Neuronal stem cell (in vitro differentiated cells): Measurements from ENCODE around the gene UCP1.
A peak's percentile ranks its signal among the peaks of the same experiment; 100 is the strongest.
"Not testable (repeated sequence)": the region's sequence is repeated elsewhere in the genome, so short reads cannot be mapped to it uniquely, and the experiment has no call there.

Source experiments
- DNase-seq: peaks from one replicate; pipeline ENCODE4 v3.0.0-alpha.2; 2013; ENCODE audit warnings: low spot score
- H2AFZ ChIP-seq: one replicate; pipeline ENCODE4 v1.6.1; 2013; ENCODE audit warnings: mild to moderate bottlenecking, low read length, inconsistent platforms
- H2AK5ac ChIP-seq: 2 replicates; pipeline ENCODE4 v1.6.1; 2013; ENCODE audit warnings: low read depth, mild to moderate bottlenecking, inconsistent platforms, low read length, moderate library complexity, mixed read lengths
- H2BK120ac ChIP-seq: 2 replicates; pipeline ENCODE4 v1.6.1; 2013; ENCODE audit warnings: low read depth, mild to moderate bottlenecking, inconsistent platforms, low read length, moderate library complexity, mixed read lengths
- H2BK12ac ChIP-seq: one replicate; pipeline ENCODE4 v1.6.1; 2013; ENCODE audit warnings: low read length, inconsistent platforms
- H2BK15ac ChIP-seq: 2 replicates; pipeline ENCODE4 v1.6.1; 2013; ENCODE audit warnings: mild to moderate bottlenecking, low read length, inconsistent platforms, mixed read lengths
- H2BK5ac ChIP-seq: one replicate; pipeline ENCODE4 v1.6.1; 2013; ENCODE audit warnings: inconsistent platforms, mild to moderate bottlenecking, low read length, moderate library complexity
- H3K14ac ChIP-seq: one replicate; pipeline ENCODE4 v1.6.1; 2013; ENCODE audit warnings: low read length, inconsistent platforms
- H3K18ac ChIP-seq: 2 replicates; pipeline ENCODE4 v1.6.1; 2013; ENCODE audit warnings: low read length, inconsistent platforms
- H3K23ac ChIP-seq: 2 replicates; pipeline ENCODE4 v1.6.1; 2013; ENCODE audit warnings: low read depth, mild to moderate bottlenecking, mixed read lengths, low read length, inconsistent platforms; ENCODE audit not compliant: poor library complexity
- H3K27ac ChIP-seq: replicated peaks from 3 replicates; pipeline ENCODE4 v1.5.1; 2013; ENCODE audit warnings: low read length, inconsistent platforms
- H3K27me3 ChIP-seq, 3 experiments: 2 replicates each; pipeline ENCODE4 v1.6.1; 2013; ENCODE audit warnings: low read length in 3 of 3, mild to moderate bottlenecking in 2 of 3, inconsistent platforms in 1 of 3, low read depth in 1 of 3, mixed read lengths in 1 of 3, moderate library complexity in 1 of 3; ENCODE audit not compliant: control insufficient read depth in 3 of 3, insufficient read depth in 3 of 3
- H3K36me3 ChIP-seq, 2 donors: replicated peaks in 1 of 2; 2 replicates each; pipeline ENCODE4 v1.6.1; 2013; ENCODE audit warnings: low read length in 2 of 2; ENCODE audit not compliant: control insufficient read depth in 2 of 2, insufficient read depth in 2 of 2
- H3K4ac ChIP-seq: 2 replicates; pipeline ENCODE4 v1.6.1; 2013; ENCODE audit warnings: inconsistent platforms, mild to moderate bottlenecking, low read length, moderate library complexity
- H3K4me1 ChIP-seq, 2 donors: 1 replicate in 1 of 2; 2 replicates in 1 of 2; pipeline ENCODE4 v1.6.1; 2013; ENCODE audit warnings: low read length in 2 of 2, low read depth in 1 of 2; ENCODE audit not compliant: control insufficient read depth in 2 of 2, insufficient read depth in 1 of 2
- H3K4me2 ChIP-seq: one replicate; pipeline ENCODE4 v1.6.1; 2013; ENCODE audit warnings: mild to moderate bottlenecking, low read length, inconsistent platforms; ENCODE audit not compliant: insufficient read depth, poor library complexity, severe bottlenecking
- H3K4me3 ChIP-seq, 2 donors: 2 replicates each; pipeline ENCODE4 v1.5.1; 2013; ENCODE audit warnings: low read length in 2 of 2, mild to moderate bottlenecking in 2 of 2, inconsistent platforms in 1 of 2, moderate library complexity in 1 of 2
- H3K79me1 ChIP-seq: one replicate; pipeline ENCODE4 v1.6.1; 2013; ENCODE audit warnings: low read depth, mild to moderate bottlenecking, inconsistent platforms, low read length, moderate library complexity
- H3K9ac ChIP-seq: one replicate; pipeline ENCODE4 v1.6.1; 2013; ENCODE audit warnings: mild to moderate bottlenecking, low read depth, low read length, inconsistent platforms; ENCODE audit not compliant: poor library complexity
- H3K9me3 ChIP-seq, 2 donors: replicated peaks in 1 of 2; 2 replicates each; pipeline versions ENCODE3 to v1.6.1; 2013; ENCODE audit warnings: low read length in 2 of 2, mild to moderate bottlenecking in 2 of 2, inconsistent platforms in 1 of 2, low read depth in 1 of 2, mixed read lengths in 1 of 2, moderate library complexity in 1 of 2; ENCODE audit not compliant: control insufficient read depth in 2 of 2, insufficient read depth in 1 of 2
- H4K8ac ChIP-seq: one replicate; pipeline ENCODE4 v1.6.1; 2013; ENCODE audit warnings: low read depth, mild to moderate bottlenecking, inconsistent platforms, low read length, moderate library complexity
- H4K91ac ChIP-seq: one replicate; pipeline ENCODE4 v1.6.1; 2013; ENCODE audit warnings: low read length, low read depth, mild to moderate bottlenecking, inconsistent platforms; ENCODE audit not compliant: poor library complexity
- WGBS, 2 donors: extraction: QIAGEN DNeasy Blood & Tissue Kit; methylation state at CpG; one replicate each; pipeline ENCODE4 v1.1.7; 2013; ENCODE audit warnings: missing lambda C conversion rate in 2 of 2, mixed read lengths in 1 of 2; ENCODE audit not compliant: insufficient read length in 2 of 2, insufficient replicate concordance in 1 of 2; ENCODE audit errors: extremely low coverage in 2 of 2; 5-methylcytosine and 5-hydroxymethylcytosine counted together

UCP1 gene

GRCh38 chr4:140523857-140524742, 44.7 kb downstream of the UCP1 start, which contains the start of gene ELMOD2:
Gene ELMOD2, plus strand, starts transcription at chr4:140524168. Its CDS starts 1,261 bp downstream, at chr4:140525429.
- Histone ChIP-seq H2AFZ (peak within 1 kb of the TSS; percentile 96), H3K79me1 (no peaks in the 10 kb centered on the region), H3K36me3 (peaks cover 4 to 29% of the 10 kb centered on the region in 2 donors), H3K14ac (no peak within 1 kb of the TSS), H3K27ac (peak within 1 kb of the TSS; percentile 71), H3K23ac (peak within 1 kb of the TSS; percentile 80), H3K4me3 (peak within 1 kb of the TSS; percentile 59 to 83), H2BK5ac (peak within 1 kb of the TSS; percentile 4), H3K4ac (no peak within 1 kb of the TSS), H4K91ac (no peak within 1 kb of the TSS), H3K18ac (peak within 1 kb of the TSS; percentile 90), H3K9me3 (peaks cover 0 to 9% of the 10 kb centered on the region in 2 donors), H2BK12ac (no peak within 1 kb of the TSS), H3K4me1 (no peaks in the 10 kb centered on the region), H3K4me2 (peak within 1 kb of the TSS; percentile 63), H2BK15ac (peak within 1 kb of the TSS; percentile 11), H2AK5ac (no peak within 1 kb of the TSS), H3K9ac (peak within 1 kb of the TSS; percentile 88), H3K27me3 (no peaks in the 10 kb centered on the region), H4K8ac (no peak within 1 kb of the TSS), H2BK120ac (no peak within 1 kb of the TSS)
- DNase-seq, result peak; percentile 96
- no CpG with 5 or more reads among the region's 77 CpGs for WGBS, 2 donors

DNA sequence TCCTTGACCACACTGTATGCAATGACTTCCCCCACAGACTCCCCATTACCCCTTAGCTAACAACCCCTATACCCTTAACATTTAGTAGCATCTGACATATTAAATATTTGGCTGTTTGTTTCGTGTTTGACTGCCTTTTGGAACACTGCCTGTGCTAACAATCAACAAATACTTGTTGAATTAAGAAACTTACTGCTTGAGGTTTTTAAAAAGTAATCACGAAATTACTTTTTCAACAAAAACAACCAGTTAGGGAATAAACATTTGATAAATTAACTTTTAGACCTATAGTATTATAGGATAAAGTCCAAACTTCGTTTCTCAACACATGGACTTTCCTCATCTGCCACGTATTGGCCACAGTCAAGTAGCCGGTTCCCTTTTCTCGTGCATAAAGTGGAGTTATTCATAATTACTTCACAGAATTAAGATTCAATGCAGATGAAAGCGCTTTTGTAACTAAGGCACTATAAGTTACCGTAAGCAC, 45.3 kb downstream of the UCP1 start:
- Histone ChIP-seq H2BK120ac (no peak overlapping the region), H3K36me3 (peaks cover 4 to 22% of the 10 kb centered on the region in 2 donors), H2BK5ac (no peak overlapping the region), H3K23ac (no peak overlapping the region), H2BK12ac (no peak overlapping the region), H2AFZ (peak overlapping the region; percentile 78), H3K18ac (no peak overlapping the region), H3K14ac (no peak overlapping the region), H3K4ac (no peak overlapping the region), H3K4me1 (no peaks in the 10 kb centered on the region), H2BK15ac (no peak overlapping the region), H4K8ac (no peak overlapping the region), H3K27ac (no peak overlapping the region), H3K9me3 (peaks cover 0 to 9% of the 10 kb centered on the region in 2 donors), H3K79me1 (no peaks in the 10 kb centered on the region), H3K27me3 (no peaks in the 10 kb centered on the region), H4K91ac (no peak overlapping the region), H2AK5ac (no peak overlapping the region), H3K4me2 (no peak overlapping the region), H3K4me3 (peak overlapping the region in 1 of 2 donors; percentile 21), H3K9ac (no peak overlapping the region)
- DNase-seq, result no peak
- no CpG with 5 or more reads among the region's 8 CpGs for WGBS, 2 donors

DNA sequence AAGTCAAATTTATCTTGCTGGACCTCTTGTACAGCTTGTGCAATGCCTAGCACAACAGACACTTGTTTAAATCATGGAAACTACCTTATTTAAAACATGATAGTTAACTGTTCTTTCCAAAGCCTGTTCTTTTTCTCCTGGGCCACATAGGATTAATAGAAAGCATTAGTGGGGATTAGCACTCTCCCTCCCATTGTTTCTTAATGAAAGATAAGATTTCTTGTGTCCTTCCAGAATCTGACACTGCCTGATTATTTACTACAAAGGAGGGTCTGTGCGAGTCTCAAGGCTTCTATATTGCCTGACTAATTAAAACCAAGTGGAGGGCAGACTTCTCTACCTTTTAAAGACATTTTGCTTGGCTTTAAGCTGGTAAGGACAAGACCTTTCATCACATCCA, 53.3 kb downstream of the UCP1 start:
- WGBS, 2 donors, result no CpG with 5 or more reads among the region's 1 CpG
- Histone ChIP-seq H3K23ac (no peak overlapping the region), H3K36me3 (no peaks in the 10 kb centered on the region), H3K9ac (no peak overlapping the region), H4K8ac (no peak overlapping the region), H3K18ac (no peak overlapping the region), H3K14ac (no peak overlapping the region), H2BK15ac (no peak overlapping the region), H3K4me2 (no peak overlapping the region), H3K27ac (peak overlapping the region; percentile 48), H2BK120ac (no peak overlapping the region), H3K4ac (no peak overlapping the region), H3K27me3 (no peaks in the 10 kb centered on the region), H2AK5ac (no peak overlapping the region), H3K4me1 (peaks cover 0 to 8% of the 10 kb centered on the region in 2 donors), H2AFZ (no peak overlapping the region), H3K79me1 (no peaks in the 10 kb centered on the region), H2BK5ac (no peak overlapping the region), H3K9me3 (no peaks in the 10 kb centered on the region), H4K91ac (no peak overlapping the region), H2BK12ac (no peak overlapping the region), H3K4me3 (no peak overlapping the region)
- peak; percentile 49 for DNase-seq

DNA sequence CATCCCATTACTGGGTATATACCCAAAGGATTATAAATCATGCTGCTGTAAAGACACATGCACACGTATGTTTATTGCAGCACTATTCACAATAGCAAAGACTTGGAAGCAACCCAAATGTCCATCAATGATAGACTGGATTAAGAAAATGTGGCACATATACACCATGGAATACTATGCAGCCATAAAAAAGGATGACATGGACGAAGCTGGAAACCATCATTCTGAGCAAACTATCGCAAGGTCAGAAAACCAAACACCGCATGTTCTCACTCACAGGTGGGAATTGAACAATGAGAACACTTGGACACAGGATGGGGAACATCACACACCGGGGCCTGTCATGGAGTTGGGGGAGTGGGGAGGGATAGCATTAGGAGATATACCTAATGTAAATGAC, 55.0 kb downstream of the UCP1 start:
- not testable (repeated sequence) for H3K14ac ChIP-seq, H2AK5ac ChIP-seq, H4K8ac ChIP-seq, H2BK12ac ChIP-seq, H3K4me1 ChIP-seq, H3K9ac ChIP-seq, H3K27me3 ChIP-seq, H3K36me3 ChIP-seq, H2BK5ac ChIP-seq, H4K91ac ChIP-seq, H3K4me3 ChIP-seq, H2BK120ac ChIP-seq, H3K79me1 ChIP-seq, H2AFZ ChIP-seq, H3K18ac ChIP-seq, H3K4me2 ChIP-seq, H3K4ac ChIP-seq, H3K9me3 ChIP-seq, H2BK15ac ChIP-seq, H3K27ac ChIP-seq, H3K23ac ChIP-seq, DNase-seq
- WGBS, 2 donors, result no CpG with 5 or more reads among the region's 5 CpGs
